ENCODE results near the gene SLC9C1.

SLC9C1 gene

GRCh38 chr3:112136046-112136445 is 158.0 kb downstream of the SLC9C1 start:
- no peak for FAIRE-seq
- no peak for DNase-seq (ENCODE audit: insufficient read length)

GRCh38 chr3:112134335-112135124 is 159.5 kb downstream of the SLC9C1 start:
- FAIRE-seq (peak; percentile 96), DNase-seq (ENCODE audit: insufficient read length) (no peak)
- TF ChIP-seq POLR2A (IDR thresholded peaks at IDR 0.05; ENCODE audit: low read depth, low read length) = peak; percentile 40
- no peak for TF ChIP-seq TAF1 (IDR thresholded peaks at IDR 0.05; ENCODE audit: borderline replicate concordance, low read depth, low read length)
- TF ChIP-seq POLR2AphosphoS5 (IDR thresholded peaks at IDR 0.05; ENCODE audit: low read depth, low read length) = no peak; the same call in 1 of the 2 replicates

More at GRCh38 chr3:112136046-112136445, 158.0 kb downstream of the SLC9C1 start:
- 0 out of 2 replicates have a peak, but pooled peaks have one; percentile 23 for TF ChIP-seq POLR2AphosphoS5 (IDR thresholded peaks at IDR 0.05; ENCODE audit: low read depth, low read length)
- no peak for TF ChIP-seq TAF1 (IDR thresholded peaks at IDR 0.05; ENCODE audit: borderline replicate concordance, low read depth, low read length)
- TF ChIP-seq POLR2A (IDR thresholded peaks at IDR 0.05; ENCODE audit: low read depth, low read length) = peak; percentile 50; the same call in 1 of the 2 replicates

- no peak for DNase-seq (ENCODE audit: insufficient read length)
- FAIRE-seq = no peak
- TF ChIP-seq TAF1 (IDR thresholded peaks at IDR 0.05; ENCODE audit: borderline replicate concordance, low read depth, low read length) (no peak), POLR2AphosphoS5 (IDR thresholded peaks at IDR 0.05; ENCODE audit: low read depth, low read length) (peak; percentile 56), POLR2A (IDR thresholded peaks at IDR 0.05; ENCODE audit: low read depth, low read length) (peak; percentile 73)
Measured at GRCh38 chr3:112133626-112134334, 160.2 kb downstream of the SLC9C1 start.

- FAIRE-seq (peak; percentile 100), DNase-seq (ENCODE audit: insufficient read length) (no peak)
- TF ChIP-seq POLR2A (IDR thresholded peaks at IDR 0.05; ENCODE audit: low read depth, low read length) (peak; percentile 93), POLR2AphosphoS5 (IDR thresholded peaks at IDR 0.05; ENCODE audit: low read depth, low read length) (peak; percentile 94), TAF1 (IDR thresholded peaks at IDR 0.05; ENCODE audit: borderline replicate concordance, low read depth, low read length) (peak; percentile 97)
Measured at GRCh38 chr3:112132975-112133448, 161.0 kb downstream of the SLC9C1 start, which contains the start of gene GCSAM. Gene GCSAM, minus strand, starts transcription at chr3:112133248. Its CDS starts 128 bp downstream, at chr3:112133120.

- DNase-seq (ENCODE audit: insufficient read length) (no peak), FAIRE-seq (no peak)
- no peak for TF ChIP-seq TAF1 (IDR thresholded peaks at IDR 0.05; ENCODE audit: borderline replicate concordance, low read depth, low read length)
- TF ChIP-seq POLR2AphosphoS5 (IDR thresholded peaks at IDR 0.05; ENCODE audit: low read depth, low read length) = no peak; the same call in 1 of the 2 replicates
- TF ChIP-seq POLR2A (IDR thresholded peaks at IDR 0.05; ENCODE audit: low read depth, low read length) = no peak
Measured at GRCh38 chr3:112132554-112132953, 161.5 kb downstream of the SLC9C1 start.

GRCh38 chr3:112132088-112132487 is 161.9 kb downstream of the SLC9C1 start:
- TF ChIP-seq TAF1 (IDR thresholded peaks at IDR 0.05; ENCODE audit: borderline replicate concordance, low read depth, low read length) = no peak
- TF ChIP-seq POLR2AphosphoS5 (IDR thresholded peaks at IDR 0.05; ENCODE audit: low read depth, low read length) = peak; percentile 87
- peak; percentile 53; the same call in 1 of the 2 replicates for TF ChIP-seq POLR2A (IDR thresholded peaks at IDR 0.05; ENCODE audit: low read depth, low read length)
- FAIRE-seq (no peak), DNase-seq (ENCODE audit: insufficient read length) (no peak)

GRCh38 chr3:112131111-112131510 is 162.9 kb downstream of the SLC9C1 start:
- TF ChIP-seq TAF1 (IDR thresholded peaks at IDR 0.05; ENCODE audit: borderline replicate concordance, low read depth, low read length) (no peak), POLR2AphosphoS5 (IDR thresholded peaks at IDR 0.05; ENCODE audit: low read depth, low read length) (peak; percentile 61; the same call in 1 of the 2 replicates), POLR2A (IDR thresholded peaks at IDR 0.05; ENCODE audit: low read depth, low read length) (no peak)
- FAIRE-seq (peak; percentile 36), DNase-seq (ENCODE audit: insufficient read length) (no peak)

- FAIRE-seq (peak; percentile 94), DNase-seq (ENCODE audit: insufficient read length) (no peak)
- no peak; the same call in 1 of the 2 replicates for TF ChIP-seq POLR2A (IDR thresholded peaks at IDR 0.05; ENCODE audit: low read depth, low read length)
- TF ChIP-seq TAF1 (IDR thresholded peaks at IDR 0.05; ENCODE audit: borderline replicate concordance, low read depth, low read length) = no peak
- TF ChIP-seq POLR2AphosphoS5 (IDR thresholded peaks at IDR 0.05; ENCODE audit: low read depth, low read length) = peak; percentile 64
Measured at GRCh38 chr3:112130638-112130993, 163.4 kb downstream of the SLC9C1 start.

- DNase-seq (ENCODE audit: insufficient read length) (no peak), FAIRE-seq (no peak)
- no peak for TF ChIP-seq TAF1 (IDR thresholded peaks at IDR 0.05; ENCODE audit: borderline replicate concordance, low read depth, low read length)
- TF ChIP-seq POLR2AphosphoS5 (IDR thresholded peaks at IDR 0.05; ENCODE audit: low read depth, low read length) = no peak
- TF ChIP-seq POLR2A (IDR thresholded peaks at IDR 0.05; ENCODE audit: low read depth, low read length) = peak; percentile 43; the same call in 1 of the 2 replicates
Measured at GRCh38 chr3:112129925-112130637, 163.9 kb downstream of the SLC9C1 start.

GRCh38 chr3:112128843-112129727 is 164.9 kb downstream of the SLC9C1 start:
- TF ChIP-seq POLR2A (IDR thresholded peaks at IDR 0.05; ENCODE audit: low read depth, low read length) (peak; percentile 63; the same call in 1 of the 2 replicates), TAF1 (IDR thresholded peaks at IDR 0.05; ENCODE audit: borderline replicate concordance, low read depth, low read length) (no peak; the same call in 1 of the 2 replicates), POLR2AphosphoS5 (IDR thresholded peaks at IDR 0.05; ENCODE audit: low read depth, low read length) (peak; percentile 48)
- DNase-seq (ENCODE audit: insufficient read length) (no peak), FAIRE-seq (peak; percentile 94)

Measured in GM12892 (cell line).